Coronary artery (tissue), 2 donors: ENCODE results near the gene TJP1.
A peak's percentile ranks its signal among the peaks of the same experiment; 100 is the strongest.
"Not testable (repeated sequence)": the region's sequence is repeated elsewhere in the genome, so short reads cannot be mapped to it uniquely, and the experiment has no call there.

Experiments
- DNase-seq: peaks from one replicate; pipeline ENCODE4 v3.0.0-alpha.2; 2017; ENCODE audit warnings: low spot score
- H3K27ac ChIP-seq, 2 donors: fragments of 200-600 bp; sonication (generic); one replicate each; pipeline ENCODE4 v1.5.1; 2016 to 2019
- H3K4me3 ChIP-seq: fragments of 200-600 bp; sonication (generic); 2 replicates; pipeline ENCODE4 v1.5.1; 2016; ENCODE audit warnings: mild to moderate bottlenecking, moderate library complexity
- TF ChIP-seq, protein P1 (sequence below): fragments of 200-600 bp; sonication (generic); IDR thresholded peaks from one replicate; pipeline ENCODE4 v1.5.1; 2019; ENCODE audit warnings: antibody characterized with exemption

The TJP1 gene

DNA sequence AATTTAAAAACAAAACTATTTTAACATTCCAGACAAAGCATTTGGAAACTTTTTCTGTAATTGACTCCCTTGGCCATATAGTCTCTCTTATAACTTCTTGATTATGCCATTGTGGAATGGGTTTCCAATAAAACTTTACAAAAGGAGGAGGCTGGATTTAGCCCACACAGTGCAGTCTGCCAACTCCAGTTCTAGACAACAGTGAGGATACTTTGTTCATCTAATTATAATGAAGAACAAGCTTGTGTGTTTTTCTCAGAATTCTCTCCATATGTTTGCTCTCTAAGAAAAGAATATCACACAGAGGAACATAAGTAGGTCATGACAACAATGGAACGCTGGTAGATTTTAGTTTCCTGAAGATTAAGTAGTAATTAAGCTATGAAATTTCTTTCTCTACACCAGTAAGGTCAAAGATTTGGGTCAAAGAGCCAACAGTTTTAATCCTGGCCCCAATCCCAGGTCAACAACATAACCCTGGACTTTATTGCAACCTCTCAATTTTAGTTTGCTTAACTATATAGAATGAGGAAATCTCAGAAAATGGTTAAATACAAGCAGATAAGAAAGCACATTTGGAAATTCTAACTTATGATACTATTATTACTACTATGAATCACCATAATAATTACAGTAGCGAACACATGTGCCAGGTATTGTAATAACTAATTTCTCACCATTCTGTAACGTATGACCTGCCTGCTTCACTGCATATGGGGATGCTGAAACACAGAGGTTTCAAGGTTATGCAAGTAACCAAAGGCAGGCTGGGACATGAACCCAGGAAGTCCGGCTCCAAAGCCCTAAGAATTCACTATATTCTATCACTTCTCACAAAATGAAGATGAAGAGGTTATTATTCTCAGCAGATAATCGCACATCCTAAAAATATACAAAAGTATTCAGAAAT lies 65.7 kb downstream of the TJP1 start:
- H3K27ac ChIP-seq = no peak overlapping the region

GRCh38 chr15:29754009-29754408 lies 68.3 kb downstream of the TJP1 start:
- not testable (repeated sequence) for DNase-seq, H3K4me3 ChIP-seq, H3K27ac ChIP-seq

More for the DNA sequence above, 65.7 kb downstream of the TJP1 start:
- TF ChIP-seq, protein P1, sequence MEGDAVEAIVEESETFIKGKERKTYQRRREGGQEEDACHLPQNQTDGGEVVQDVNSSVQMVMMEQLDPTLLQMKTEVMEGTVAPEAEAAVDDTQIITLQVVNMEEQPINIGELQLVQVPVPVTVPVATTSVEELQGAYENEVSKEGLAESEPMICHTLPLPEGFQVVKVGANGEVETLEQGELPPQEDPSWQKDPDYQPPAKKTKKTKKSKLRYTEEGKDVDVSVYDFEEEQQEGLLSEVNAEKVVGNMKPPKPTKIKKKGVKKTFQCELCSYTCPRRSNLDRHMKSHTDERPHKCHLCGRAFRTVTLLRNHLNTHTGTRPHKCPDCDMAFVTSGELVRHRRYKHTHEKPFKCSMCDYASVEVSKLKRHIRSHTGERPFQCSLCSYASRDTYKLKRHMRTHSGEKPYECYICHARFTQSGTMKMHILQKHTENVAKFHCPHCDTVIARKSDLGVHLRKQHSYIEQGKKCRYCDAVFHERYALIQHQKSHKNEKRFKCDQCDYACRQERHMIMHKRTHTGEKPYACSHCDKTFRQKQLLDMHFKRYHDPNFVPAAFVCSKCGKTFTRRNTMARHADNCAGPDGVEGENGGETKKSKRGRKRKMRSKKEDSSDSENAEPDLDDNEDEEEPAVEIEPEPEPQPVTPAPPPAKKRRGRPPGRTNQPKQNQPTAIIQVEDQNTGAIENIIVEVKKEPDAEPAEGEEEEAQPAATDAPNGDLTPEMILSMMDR = no peak
- H3K4me3 ChIP-seq = no peak overlapping the region
- no peak for DNase-seq

DNA sequence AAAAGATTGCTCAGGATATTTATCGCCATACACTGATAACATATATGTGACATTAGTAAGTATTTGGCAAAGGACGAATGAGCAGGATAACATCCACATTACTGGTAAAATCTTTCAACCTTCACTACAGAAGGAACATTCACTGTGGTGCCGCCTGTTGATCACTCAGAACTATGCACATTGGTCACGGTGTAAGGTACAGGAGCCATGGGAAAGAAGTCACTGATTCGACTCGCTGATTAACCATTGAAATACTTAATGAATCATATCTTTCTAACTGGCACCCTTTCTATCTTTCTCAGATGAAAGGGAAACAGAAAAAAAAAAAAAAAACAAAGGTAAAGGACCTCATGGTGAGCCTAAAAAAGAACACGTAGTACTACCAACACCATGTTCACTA lies 68.8 kb downstream of the TJP1 start:
- H3K27ac ChIP-seq = no peak overlapping the region
- no peak overlapping the region for H3K4me3 ChIP-seq
- DNase-seq = no peak
- TF ChIP-seq, protein P1 = no peak

- H3K27ac ChIP-seq = no peak overlapping the region
- no peak overlapping the region for H3K4me3 ChIP-seq
- TF ChIP-seq, protein P1 = no peak
- no peak for DNase-seq
Observed at GRCh38 chr15:29750754-29751153, 71.5 kb downstream of the TJP1 start.

- Histone ChIP-seq H3K27ac (no peak overlapping the region), H3K4me3 (no peak overlapping the region)
- no peak for DNase-seq
- TF ChIP-seq, protein P1 = no peak
Observed at GRCh38 chr15:29749365-29750086, 72.7 kb downstream of the TJP1 start.

DNA sequence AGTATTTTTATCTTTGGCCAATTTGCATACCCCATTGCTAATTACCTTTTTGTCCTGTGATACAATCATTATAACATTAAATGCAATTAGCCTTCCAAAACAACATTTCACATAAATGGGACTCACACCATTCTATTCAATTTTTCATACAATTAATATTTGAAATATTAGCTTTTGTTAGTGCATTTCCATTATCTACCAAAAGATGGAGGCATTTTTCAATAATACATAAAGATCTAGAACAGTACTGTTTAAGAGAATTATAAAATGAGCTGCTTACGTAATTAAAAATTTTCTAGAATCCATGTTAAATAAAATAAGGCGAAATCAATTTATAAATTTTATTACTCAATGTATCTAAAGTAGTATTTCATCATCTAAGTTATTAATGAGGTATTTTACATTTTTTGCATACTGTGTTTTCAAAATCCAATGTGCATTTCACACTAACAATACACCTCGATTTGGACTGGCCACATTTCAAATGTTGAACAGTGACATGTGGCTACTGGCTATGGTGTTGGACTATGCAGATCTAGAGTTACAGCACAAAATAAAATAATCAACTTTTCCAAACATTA lies 74.3 kb downstream of the TJP1 start:
- no peak for DNase-seq
- TF ChIP-seq, protein P1 = peak; percentile 20
- Histone ChIP-seq H3K27ac (no peak overlapping the region), H3K4me3 (no peak overlapping the region)

DNA sequence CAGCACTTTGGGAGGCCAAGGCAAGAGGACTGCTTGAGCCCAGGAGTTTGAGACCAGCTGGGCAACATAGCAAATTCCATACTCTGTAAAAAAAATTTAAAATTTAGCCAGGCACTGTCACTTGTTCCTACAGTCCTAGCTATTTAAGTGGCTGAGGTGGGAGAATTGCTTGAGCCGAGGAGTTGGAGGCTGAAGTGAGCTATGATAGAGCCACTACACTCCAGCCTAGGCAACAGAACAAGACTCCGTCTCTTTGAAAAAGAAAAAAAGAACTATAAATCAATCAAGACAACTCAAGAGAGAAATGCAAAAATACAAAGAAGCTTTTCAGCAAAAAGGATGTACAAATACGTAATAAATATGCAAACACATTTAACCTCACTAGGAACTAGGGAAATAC lies 78.8 kb downstream of the TJP1 start:
- TF ChIP-seq, protein P1 = no peak
- H3K27ac ChIP-seq = no peak overlapping the region
- no peak overlapping the region for H3K4me3 ChIP-seq
- DNase-seq = no peak
